Activated CD4-positive, CD25-positive, alpha-beta regulatory T cell treated with anti-CD3 and anti-CD28 coated beads, Interleukin-2, amount 50 U/mL, for 72 hours (primary cell): Measurements from ENCODE around the gene PLXNA4.

ENCODE experiments used
- DNase-seq: peaks from one replicate; pipeline ENCODE4 v3.0.0; 2021

Gene PLXNA4

GRCh38 chr7:132123773-132124172 is 452.5 kb downstream of the PLXNA4 start:
- no peak for DNase-seq

- no peak for DNase-seq
These were observed 453.4 kb downstream of the PLXNA4 start for GRCh38 chr7:132122901-132123300.

GRCh38 chr7:132121987-132122386 is 454.3 kb downstream of the PLXNA4 start:
- DNase-seq, result no peak

GRCh38 chr7:132118641-132119040 is 457.6 kb downstream of the PLXNA4 start:
- DNase-seq, result no peak

GRCh38 chr7:132117636-132118035 is 458.6 kb downstream of the PLXNA4 start:
- no peak for DNase-seq

GRCh38 chr7:132117181-132117580 is 459.1 kb downstream of the PLXNA4 start:
- no peak for DNase-seq

GRCh38 chr7:132116369-132116768 is 459.9 kb downstream of the PLXNA4 start:
- DNase-seq, result no peak

- no peak for DNase-seq
These were observed 460.5 kb downstream of the PLXNA4 start for GRCh38 chr7:132115758-132116157.

- DNase-seq, result no peak
These were observed 461.2 kb downstream of the PLXNA4 start for GRCh38 chr7:132115028-132115427.

GRCh38 chr7:132114411-132114810 is 461.9 kb downstream of the PLXNA4 start:
- DNase-seq, result no peak

GRCh38 chr7:132113536-132114371 is 462.5 kb downstream of the PLXNA4 start:
- DNase-seq, result no peak

- no peak for DNase-seq
These were observed 463.6 kb downstream of the PLXNA4 start for GRCh38 chr7:132112657-132113056.

- DNase-seq, result no peak
These were observed 464.2 kb downstream of the PLXNA4 start for GRCh38 chr7:132112106-132112505.

- DNase-seq, result no peak
These were observed 465.6 kb downstream of the PLXNA4 start for GRCh38 chr7:132110692-132111091.

- no peak for DNase-seq
These were observed 466.5 kb downstream of the PLXNA4 start for GRCh38 chr7:132109769-132110168.

GRCh38 chr7:132108563-132108962 is 467.7 kb downstream of the PLXNA4 start:
- DNase-seq, result no peak

- DNase-seq, result no peak
These were observed 469.8 kb downstream of the PLXNA4 start for GRCh38 chr7:132106491-132106890.

GRCh38 chr7:132105096-132105495 is 471.2 kb downstream of the PLXNA4 start:
- DNase-seq, result no peak

GRCh38 chr7:132103718-132104117 is 472.6 kb downstream of the PLXNA4 start:
- DNase-seq, result no peak

GRCh38 chr7:132102942-132103341 is 473.3 kb downstream of the PLXNA4 start:
- no peak for DNase-seq

- DNase-seq, result no peak
These were observed 473.9 kb downstream of the PLXNA4 start for GRCh38 chr7:132102391-132102790.

- no peak for DNase-seq
These were observed 475.3 kb downstream of the PLXNA4 start for GRCh38 chr7:132100981-132101380.

GRCh38 chr7:132100483-132100882 is 475.8 kb downstream of the PLXNA4 start:
- DNase-seq, result no peak

GRCh38 chr7:132099163-132099562 is 477.1 kb downstream of the PLXNA4 start:
- DNase-seq, result no peak

GRCh38 chr7:132098327-132098726 is 477.9 kb downstream of the PLXNA4 start:
- DNase-seq, result no peak
